ENCODE measurements around the gene ZBTB40.
A peak's percentile ranks its signal among the peaks of the same experiment; 100 is the strongest.

GRCh38 chr1:22451702-22452480 is at the start of gene ZBTB40:
- TF ChIP-seq HDAC2 (IDR thresholded peaks at IDR 0.05) (no peak), ZNF302 (CRISPR knock-in tag; IDR thresholded peaks at IDR 0.05) (no peak), POLR2A (IDR thresholded peaks at IDR 0.05; ENCODE audit: low read length) (peak; percentile 52), CHD2 (IDR thresholded peaks at IDR 0.05; ENCODE audit: low read length, partially characterized antibody) (no peak), ZFP36 (IDR thresholded peaks at IDR 0.05; ENCODE audit: borderline replicate concordance, partially characterized antibody) (no peak), JUNB (IDR thresholded peaks at IDR 0.05) (no peak), NFE2L2 (conservative IDR thresholded peaks at IDR 0.05; ENCODE audit: low read length) (no peak), FOSL2 (IDR thresholded peaks at IDR 0.05) (no peak), FOSL2 (CRISPR knock-in tag; IDR thresholded peaks at IDR 0.05) (no peak), POLR2AphosphoS2 (conservative IDR thresholded peaks at IDR 0.05; ENCODE audit: low read length) (no peak)
- TF ChIP-seq, protein P1, sequence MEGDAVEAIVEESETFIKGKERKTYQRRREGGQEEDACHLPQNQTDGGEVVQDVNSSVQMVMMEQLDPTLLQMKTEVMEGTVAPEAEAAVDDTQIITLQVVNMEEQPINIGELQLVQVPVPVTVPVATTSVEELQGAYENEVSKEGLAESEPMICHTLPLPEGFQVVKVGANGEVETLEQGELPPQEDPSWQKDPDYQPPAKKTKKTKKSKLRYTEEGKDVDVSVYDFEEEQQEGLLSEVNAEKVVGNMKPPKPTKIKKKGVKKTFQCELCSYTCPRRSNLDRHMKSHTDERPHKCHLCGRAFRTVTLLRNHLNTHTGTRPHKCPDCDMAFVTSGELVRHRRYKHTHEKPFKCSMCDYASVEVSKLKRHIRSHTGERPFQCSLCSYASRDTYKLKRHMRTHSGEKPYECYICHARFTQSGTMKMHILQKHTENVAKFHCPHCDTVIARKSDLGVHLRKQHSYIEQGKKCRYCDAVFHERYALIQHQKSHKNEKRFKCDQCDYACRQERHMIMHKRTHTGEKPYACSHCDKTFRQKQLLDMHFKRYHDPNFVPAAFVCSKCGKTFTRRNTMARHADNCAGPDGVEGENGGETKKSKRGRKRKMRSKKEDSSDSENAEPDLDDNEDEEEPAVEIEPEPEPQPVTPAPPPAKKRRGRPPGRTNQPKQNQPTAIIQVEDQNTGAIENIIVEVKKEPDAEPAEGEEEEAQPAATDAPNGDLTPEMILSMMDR (IDR thresholded peaks at IDR 0.05), result no peak
